Coronary artery (tissue), 2 donors: Measurements from ENCODE around the gene RANGAP1.
A peak's percentile ranks its signal among the peaks of the same experiment; 100 is the strongest.

ENCODE experiments used
- DNase-seq: peaks from one replicate; pipeline ENCODE4 v3.0.0-alpha.2; 2017; ENCODE audit warnings: low spot score
- H3K27ac ChIP-seq, 2 donors: fragments of 200-600 bp; sonication (generic); one replicate each; pipeline ENCODE4 v1.5.1; 2016 to 2019
- H3K4me3 ChIP-seq: fragments of 200-600 bp; sonication (generic); 2 replicates; pipeline ENCODE4 v1.5.1; 2016; ENCODE audit warnings: mild to moderate bottlenecking, moderate library complexity
- TF ChIP-seq, protein P1 (sequence below): fragments of 200-600 bp; sonication (generic); IDR thresholded peaks from one replicate; pipeline ENCODE4 v1.5.1; 2019; ENCODE audit warnings: antibody characterized with exemption

The RANGAP1 gene

GRCh38 chr22:41215409-41215808 is 70.6 kb downstream of the RANGAP1 start:
- TF ChIP-seq, protein P1, sequence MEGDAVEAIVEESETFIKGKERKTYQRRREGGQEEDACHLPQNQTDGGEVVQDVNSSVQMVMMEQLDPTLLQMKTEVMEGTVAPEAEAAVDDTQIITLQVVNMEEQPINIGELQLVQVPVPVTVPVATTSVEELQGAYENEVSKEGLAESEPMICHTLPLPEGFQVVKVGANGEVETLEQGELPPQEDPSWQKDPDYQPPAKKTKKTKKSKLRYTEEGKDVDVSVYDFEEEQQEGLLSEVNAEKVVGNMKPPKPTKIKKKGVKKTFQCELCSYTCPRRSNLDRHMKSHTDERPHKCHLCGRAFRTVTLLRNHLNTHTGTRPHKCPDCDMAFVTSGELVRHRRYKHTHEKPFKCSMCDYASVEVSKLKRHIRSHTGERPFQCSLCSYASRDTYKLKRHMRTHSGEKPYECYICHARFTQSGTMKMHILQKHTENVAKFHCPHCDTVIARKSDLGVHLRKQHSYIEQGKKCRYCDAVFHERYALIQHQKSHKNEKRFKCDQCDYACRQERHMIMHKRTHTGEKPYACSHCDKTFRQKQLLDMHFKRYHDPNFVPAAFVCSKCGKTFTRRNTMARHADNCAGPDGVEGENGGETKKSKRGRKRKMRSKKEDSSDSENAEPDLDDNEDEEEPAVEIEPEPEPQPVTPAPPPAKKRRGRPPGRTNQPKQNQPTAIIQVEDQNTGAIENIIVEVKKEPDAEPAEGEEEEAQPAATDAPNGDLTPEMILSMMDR: no peak
- DNase-seq: no peak
- Histone ChIP-seq H3K27ac (no peak overlapping the region), H3K4me3 (no peak overlapping the region)

- no peak for DNase-seq
- TF ChIP-seq, protein P1: no peak
- Histone ChIP-seq H3K27ac (no peak overlapping the region), H3K4me3 (no peak overlapping the region)
Measured at GRCh38 chr22:41206719-41207118, 79.3 kb downstream of the RANGAP1 start.

GRCh38 chr22:41204992-41205900 is 80.7 kb downstream of the RANGAP1 start, which contains the start of gene L3MBTL2:
Gene L3MBTL2 (plus strand): TSS chr22:41205312. CDS start chr22:41205363, 51 bp downstream.
- Histone ChIP-seq H3K27ac (peak within 1 kb of the TSS; percentile 50 to 67), H3K4me3 (peak within 1 kb of the TSS; percentile 74)
- TF ChIP-seq, protein P1: no peak
- peak; percentile 98 for DNase-seq

DNA sequence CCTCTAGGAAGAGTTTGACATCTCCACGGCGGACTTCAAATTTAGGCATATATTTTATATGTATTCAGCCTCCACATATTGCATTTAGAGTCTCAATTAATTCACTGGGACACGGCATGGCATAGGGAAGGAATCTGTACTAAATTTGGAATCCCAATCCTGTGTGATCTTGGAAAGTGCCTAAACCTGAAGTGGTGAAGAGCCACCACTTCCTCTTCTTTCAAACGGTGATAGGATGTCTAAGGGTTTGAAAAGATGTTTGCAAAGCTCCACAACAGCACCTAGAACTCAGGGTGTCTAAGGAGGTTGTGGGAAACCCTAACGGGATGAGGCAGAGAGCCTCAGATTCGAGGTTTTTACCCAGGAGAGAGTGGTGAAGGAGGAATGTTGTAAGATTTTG is 81.9 kb downstream of the RANGAP1 start:
- Histone ChIP-seq H3K27ac (no peak overlapping the region), H3K4me3 (no peak overlapping the region)
- no peak for DNase-seq
- TF ChIP-seq, protein P1: no peak

GRCh38 chr22:41203118-41203517 is 82.9 kb downstream of the RANGAP1 start:
- Histone ChIP-seq H3K4me3 (no peak overlapping the region), H3K27ac (no peak overlapping the region)
- DNase-seq: no peak
- TF ChIP-seq, protein P1: no peak

DNA sequence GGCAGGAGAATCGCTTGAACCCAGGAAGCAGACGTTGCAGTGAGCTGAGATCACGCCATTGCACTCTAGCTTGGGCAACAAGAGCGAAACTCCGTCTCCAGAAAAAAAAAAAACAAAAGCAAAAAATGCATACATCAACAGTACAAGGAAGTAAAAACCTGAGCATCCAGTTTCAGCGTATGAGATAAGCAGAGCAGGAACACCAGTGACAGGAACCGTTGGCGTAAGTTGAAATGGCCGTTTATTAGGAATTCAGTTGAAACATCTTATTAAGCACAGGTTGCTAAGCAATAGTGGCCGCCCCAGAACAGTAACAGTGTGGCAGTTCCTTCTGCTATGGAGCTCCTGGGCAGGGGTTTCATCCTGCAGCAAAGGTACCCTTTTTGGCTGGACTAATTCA is 84.8 kb downstream of the RANGAP1 start:
- no peak for DNase-seq
- H3K4me3 ChIP-seq: no peak overlapping the region
- TF ChIP-seq, protein P1: no peak
- no peak overlapping the region for H3K27ac ChIP-seq
